Endothelial cell (in vitro differentiated cells): ENCODE measurements around the gene SORCS2. TPM values are rescaled to one million over a fixed set of nuclear protein-coding genes. Genes with fewer than 3 reads are reported as not detected.

ENCODE experiments used
- DNase-seq: peaks from one replicate; pipeline ENCODE4 v3.0.0; 2021; ENCODE audit warnings: low spot score
- H3K27ac Mint-ChIP-seq: one replicate; pipeline ENCODE4 v1.8.0; 2021; ENCODE audit warnings: mixed read lengths, inconsistent platforms; ENCODE audit not compliant: unreplicated experiment
- H3K27me3 Mint-ChIP-seq: one replicate; pipeline ENCODE4 v1.8.0; 2021; ENCODE audit warnings: mild to moderate bottlenecking, moderate library complexity, mixed read lengths, inconsistent platforms; ENCODE audit not compliant: unreplicated experiment
- H3K36me3 Mint-ChIP-seq: one replicate; pipeline ENCODE4 v1.8.0; 2021; ENCODE audit warnings: mild to moderate bottlenecking, low read depth, mixed read lengths, inconsistent platforms; ENCODE audit not compliant: unreplicated experiment
- H3K4me1 Mint-ChIP-seq: one replicate; pipeline ENCODE4 v1.8.0; 2021; ENCODE audit warnings: mild to moderate bottlenecking, mixed read lengths, inconsistent platforms; ENCODE audit not compliant: unreplicated experiment
- H3K4me3 Mint-ChIP-seq: one replicate; pipeline ENCODE4 v1.8.0; 2021; ENCODE audit warnings: mild to moderate bottlenecking, mixed read lengths, inconsistent platforms; ENCODE audit not compliant: unreplicated experiment
- H3K9me3 Mint-ChIP-seq: one replicate; pipeline ENCODE4 v1.8.0; 2021; ENCODE audit warnings: mixed read lengths, inconsistent platforms; ENCODE audit not compliant: unreplicated experiment
- CTCF ChIP-seq: fragments of 200-600 bp; sonication (generic); IDR thresholded peaks from one replicate; pipeline ENCODE4 v1.5.0; 2021; ENCODE audit warnings: antibody characterized with exemption; ENCODE audit not compliant: unreplicated experiment
- total RNA-seq: library from RNA; stranded (reverse); fragmentation: NEBNext Ultra II Directional; extraction: Animal tissue kit (Norgen Biotek cat#: 25700); gene quantifications from one replicate; pipeline ENCODE4 v1.2.1, GENCODE V29; 2021; ENCODE audit not compliant: unreplicated experiment

Gene SORCS2
- total RNA-seq, 1 donor from 2014 or later = 1.3 TPM

- DNase-seq = no peak
- Mint-ChIP-seq H3K9me3 (no peaks in the 10 kb centered on the region), H3K27ac (no peak overlapping the region), H3K4me3 (no peak overlapping the region), H3K27me3 (peaks cover 6% of the 10 kb centered on the region), H3K36me3 (no peaks in the 10 kb centered on the region), H3K4me1 (no peaks in the 10 kb centered on the region)
- no peak for TF ChIP-seq CTCF
These were observed 238.1 kb downstream of the SORCS2 start for GRCh38 chr4:7430368-7430964.

DNA sequence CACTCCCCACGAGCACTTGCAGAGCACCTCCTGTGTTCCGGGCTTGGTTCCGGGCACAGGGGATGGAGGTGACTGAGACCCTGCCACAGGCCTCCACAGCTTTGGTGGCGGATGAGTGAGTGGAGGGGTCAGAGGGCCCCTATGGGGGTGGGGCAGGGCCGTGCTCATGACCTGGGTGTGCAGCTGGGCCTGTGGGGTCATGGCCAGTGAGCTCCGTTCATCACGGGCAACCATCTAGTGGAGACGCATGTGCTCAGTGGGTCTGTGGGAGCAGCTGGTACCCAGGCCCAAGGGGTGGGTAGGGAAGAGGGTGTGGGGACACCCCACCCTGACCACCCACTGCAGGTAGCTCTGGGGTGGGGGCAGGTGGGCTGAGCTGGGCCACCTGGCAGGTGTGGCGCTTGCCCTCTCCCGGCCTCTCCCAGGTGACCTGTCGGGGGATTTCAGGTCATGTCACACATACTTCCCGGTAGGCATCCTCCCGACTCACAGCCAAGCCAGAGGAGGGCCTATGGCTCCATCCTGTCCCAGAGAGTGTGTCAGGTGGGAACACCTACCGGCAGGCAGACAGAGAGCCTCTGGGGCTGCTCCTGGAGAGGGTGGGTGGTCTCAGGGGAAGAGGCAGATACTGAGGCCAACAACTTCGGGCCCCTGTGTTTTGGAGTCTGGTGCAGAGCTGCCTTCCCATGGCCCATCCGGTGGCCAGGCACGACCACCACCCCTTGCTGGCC, 238.8 kb downstream of the SORCS2 start:
- Mint-ChIP-seq H3K27ac (no peak overlapping the region), H3K4me1 (no peaks in the 10 kb centered on the region), H3K4me3 (no peak overlapping the region), H3K9me3 (no peaks in the 10 kb centered on the region), H3K27me3 (peaks cover 11% of the 10 kb centered on the region), H3K36me3 (no peaks in the 10 kb centered on the region)
- TF ChIP-seq CTCF = no peak
- DNase-seq = no peak

DNA sequence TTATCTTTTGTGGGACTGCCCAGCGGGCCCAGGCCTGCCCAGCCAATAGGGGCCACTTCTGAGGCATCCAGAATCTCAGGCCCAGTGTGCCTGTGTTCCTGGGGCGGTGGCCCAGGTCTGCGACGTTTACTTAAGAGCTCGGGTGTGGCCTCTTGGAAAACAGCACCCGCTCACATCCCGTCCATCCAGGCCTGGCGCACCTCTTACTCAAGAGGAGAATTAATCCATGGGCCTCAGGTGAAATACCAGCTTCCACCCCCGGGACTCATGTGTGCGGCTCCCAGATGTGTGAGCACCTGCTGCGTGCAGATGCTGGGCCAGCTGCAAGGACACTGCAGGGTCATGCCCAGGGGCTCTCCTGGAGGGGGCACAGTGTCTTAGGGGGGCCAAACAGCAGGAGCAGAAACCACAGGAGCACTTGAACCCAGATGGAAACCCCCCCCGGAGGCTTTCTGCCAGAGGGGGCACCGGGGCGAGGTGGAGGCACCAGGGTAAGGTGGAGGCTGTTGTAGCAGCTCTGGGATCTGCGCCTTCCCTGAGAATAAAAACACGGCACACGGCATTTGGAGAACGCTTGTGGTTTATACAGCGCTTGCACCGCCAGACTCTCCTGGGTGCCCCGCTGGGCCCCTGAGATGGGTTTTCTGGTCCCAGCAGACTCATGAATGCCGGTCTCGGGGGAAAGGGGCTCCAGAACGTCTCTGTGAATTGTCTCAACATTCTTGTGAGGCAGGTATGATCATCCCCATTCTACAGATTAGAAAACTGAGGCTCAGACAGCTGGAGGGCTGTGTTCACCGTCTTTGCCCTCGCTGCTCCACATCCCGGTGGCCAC, 239.6 kb downstream of the SORCS2 start:
- no peak for DNase-seq
- peaks cover 11% of the 10 kb centered on the region for H3K27me3 Mint-ChIP-seq
- H3K4me1 Mint-ChIP-seq = no peaks in the 10 kb centered on the region
- H3K36me3 Mint-ChIP-seq = no peaks in the 10 kb centered on the region
- H3K9me3 Mint-ChIP-seq = no peaks in the 10 kb centered on the region
- H3K27ac Mint-ChIP-seq = no peak overlapping the region
- no peak for TF ChIP-seq CTCF
- no peak overlapping the region for H3K4me3 Mint-ChIP-seq

DNA sequence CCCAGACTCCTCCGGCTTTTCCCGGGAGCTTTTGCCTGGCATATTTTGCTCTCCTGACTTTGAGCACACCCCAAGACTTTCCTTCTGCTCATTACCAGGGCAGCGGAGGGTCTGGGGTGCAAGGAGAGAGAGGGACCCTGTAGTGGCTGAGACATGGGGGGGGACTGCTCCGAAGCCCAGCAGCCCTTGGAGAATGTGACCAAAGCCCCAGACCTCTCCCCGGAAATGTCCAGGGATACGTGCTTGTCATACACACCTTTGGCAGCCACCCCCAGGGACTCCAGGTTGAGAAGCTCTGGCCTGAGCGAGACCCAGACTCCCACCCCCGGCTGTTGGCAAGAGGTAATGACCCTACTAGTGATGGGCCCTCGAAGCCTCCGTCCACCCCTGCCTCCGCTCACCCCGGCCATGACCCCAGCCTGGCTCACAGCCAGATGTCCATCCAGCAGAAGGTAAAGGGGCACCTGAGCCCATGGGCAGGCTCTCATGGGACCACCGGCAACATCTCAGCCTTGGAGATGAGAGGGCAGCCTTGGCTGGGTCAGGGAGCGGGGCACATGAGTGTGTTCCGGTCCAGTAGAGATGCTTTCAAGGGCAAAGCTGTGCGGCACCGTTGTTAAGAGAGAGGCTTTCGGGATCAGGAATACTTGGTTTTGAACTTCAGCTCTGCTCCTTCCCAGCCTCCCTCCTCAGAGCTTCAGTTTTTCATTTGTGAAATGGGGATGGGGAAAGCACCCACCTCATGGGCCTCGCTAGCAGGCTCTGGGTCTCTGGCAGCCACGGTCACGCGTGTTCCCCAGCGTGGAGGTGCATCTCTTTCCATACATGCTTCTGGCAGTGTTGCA, 240.4 kb downstream of the SORCS2 start:
- no peak for TF ChIP-seq CTCF
- Mint-ChIP-seq H3K4me1 (no peaks in the 10 kb centered on the region), H3K27me3 (peaks cover 11% of the 10 kb centered on the region), H3K36me3 (no peaks in the 10 kb centered on the region), H3K9me3 (no peaks in the 10 kb centered on the region), H3K27ac (no peak overlapping the region), H3K4me3 (no peak overlapping the region)
- DNase-seq = no peak
